ENCODE measurements around the gene FKBP5. TPM values are rescaled to one million over a fixed set of nuclear protein-coding genes. Genes with fewer than 3 reads are reported as not detected.

The FKBP5 gene
- total and polyA plus RNA-seq, 10 of the 15 experiments (the other 5 are each of a cell fraction or from before 2014, with no cell fraction given): 29.0 to 123 (median 62.3) TPM

DNA sequence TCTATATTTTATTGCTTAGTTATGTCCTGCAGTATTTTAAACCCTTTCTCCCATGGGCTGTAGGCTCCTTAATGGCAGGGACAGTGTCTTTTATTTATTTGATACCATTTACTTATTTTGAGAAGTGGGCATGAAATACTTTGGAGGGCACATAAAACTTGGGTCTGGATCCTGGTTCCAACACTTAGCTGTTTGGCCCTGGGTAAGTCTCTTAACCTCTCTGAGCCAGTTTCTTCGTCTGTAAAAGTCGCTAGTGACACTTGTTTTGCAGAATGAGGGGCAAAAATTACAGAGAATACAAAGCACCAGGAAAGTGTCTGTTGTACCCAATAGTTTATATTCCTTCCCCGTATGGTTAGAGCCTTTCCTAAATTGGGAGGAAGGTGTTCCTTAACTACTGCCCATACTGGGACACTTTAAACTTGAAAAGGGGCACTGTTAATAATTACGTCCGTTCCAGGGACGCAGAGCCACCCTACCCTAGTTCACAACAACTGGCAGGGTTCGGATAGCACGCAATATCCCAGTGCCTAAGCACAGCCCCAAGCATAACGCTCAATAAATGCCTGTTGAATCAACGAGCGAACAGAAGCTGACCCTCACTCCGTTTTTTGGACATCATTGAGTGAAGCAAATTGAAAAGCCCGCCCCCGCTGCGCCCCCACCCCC, 42.2 kb upstream of the FKBP5 start:
- ChIA-PET RAD21 (ENCODE audit: unreplicated experiment) (interaction anchor here (1.6 to 5.6 kb wide), 5 partner anchors 9 to 208 kb away, joined by 4 to 36 read pairs (median 7); no protein-coding TSS in a partner anchor), SMC1A (ENCODE audit: uncharacterized antibody, unreplicated experiment) (interaction anchor here (0.7 to 3.6 kb wide), 5 partner anchors 13 to 159 kb away, joined by 3 to 21 read pairs (median 6); no protein-coding TSS in a partner anchor), CTCF (interaction anchor here (1.0 to 2.7 kb wide), 5 partner anchors 8 to 68 kb away, joined by 3 to 13 read pairs (median 4); no protein-coding TSS in a partner anchor), POLR2A (interaction anchor here (0.5 to 2.1 kb wide), 7 partner anchors 11 to 57 kb away, joined by 3 to 11 read pairs (median 5); no protein-coding TSS in a partner anchor)
- Histone ChIP-seq H4K20me1 (ENCODE audit: control insufficient read depth, insufficient read depth) (no peaks in the 10 kb centered on the region), H3K9me3 (replicated peaks; ENCODE audit: control insufficient read depth, insufficient read depth, low read length) (no peaks in the 10 kb centered on the region), H3K4me1 (ENCODE audit: control insufficient read depth, insufficient read depth, low read length) (peaks cover 53% of the 10 kb centered on the region), H3K27me3 (replicated peaks in 1 of 2; ENCODE audit: control insufficient read depth in 2 of 2, insufficient read depth in 2 of 2, low read length in 1 of 2) (no peaks in the 10 kb centered on the region), H3K9ac (ENCODE audit: control insufficient read depth, insufficient read depth, low read length) (no peak overlapping the region), H2AFZ (ENCODE audit: control insufficient read depth, low read depth, low read length) (peak overlapping the region; percentile 42; the same call in 1 of the 2 replicates), H3K79me2 (ENCODE audit: control insufficient read depth, insufficient read depth, low read length) (no peaks in the 10 kb centered on the region; the same call in 1 of the 2 replicates), H3K4me3 (peak overlapping the region; percentile 45; the same call in 1 of the 2 replicates), H3K36me3 (ENCODE audit: control insufficient read depth in 2 of 2, insufficient read depth in 2 of 2, low read length in 1 of 2) (no peaks in the 10 kb centered on the region), H3K4me2 (ENCODE audit: control insufficient read depth, insufficient read depth) (peak overlapping the region; percentile 74), H3K27ac (ENCODE audit: control insufficient read depth, insufficient read depth) (peak overlapping the region; percentile 47)
- TF ChIP-seq, protein P1, sequence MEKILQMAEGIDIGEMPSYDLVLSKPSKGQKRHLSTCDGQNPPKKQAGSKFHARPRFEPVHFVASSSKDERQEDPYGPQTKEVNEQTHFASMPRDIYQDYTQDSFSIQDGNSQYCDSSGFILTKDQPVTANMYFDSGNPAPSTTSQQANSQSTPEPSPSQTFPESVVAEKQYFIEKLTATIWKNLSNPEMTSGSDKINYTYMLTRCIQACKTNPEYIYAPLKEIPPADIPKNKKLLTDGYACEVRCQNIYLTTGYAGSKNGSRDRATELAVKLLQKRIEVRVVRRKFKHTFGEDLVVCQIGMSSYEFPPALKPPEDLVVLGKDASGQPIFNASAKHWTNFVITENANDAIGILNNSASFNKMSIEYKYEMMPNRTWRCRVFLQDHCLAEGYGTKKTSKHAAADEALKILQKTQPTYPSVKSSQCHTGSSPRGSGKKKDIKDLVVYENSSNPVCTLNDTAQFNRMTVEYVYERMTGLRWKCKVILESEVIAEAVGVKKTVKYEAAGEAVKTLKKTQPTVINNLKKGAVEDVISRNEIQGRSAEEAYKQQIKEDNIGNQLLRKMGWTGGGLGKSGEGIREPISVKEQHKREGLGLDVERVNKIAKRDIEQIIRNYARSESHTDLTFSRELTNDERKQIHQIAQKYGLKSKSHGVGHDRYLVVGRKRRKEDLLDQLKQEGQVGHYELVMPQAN (conservative IDR thresholded peaks at IDR 0.05): 0 out of 2 replicates have a peak, but pooled peaks have one; percentile 32
- TF ChIP-seq HDAC6 (IDR thresholded peaks at IDR 0.05; ENCODE audit: unreplicated experiment): no peak
- no peak for TF ChIP-seq PAX8 (IDR thresholded peaks at IDR 0.05)
- TF ChIP-seq, protein P2, sequence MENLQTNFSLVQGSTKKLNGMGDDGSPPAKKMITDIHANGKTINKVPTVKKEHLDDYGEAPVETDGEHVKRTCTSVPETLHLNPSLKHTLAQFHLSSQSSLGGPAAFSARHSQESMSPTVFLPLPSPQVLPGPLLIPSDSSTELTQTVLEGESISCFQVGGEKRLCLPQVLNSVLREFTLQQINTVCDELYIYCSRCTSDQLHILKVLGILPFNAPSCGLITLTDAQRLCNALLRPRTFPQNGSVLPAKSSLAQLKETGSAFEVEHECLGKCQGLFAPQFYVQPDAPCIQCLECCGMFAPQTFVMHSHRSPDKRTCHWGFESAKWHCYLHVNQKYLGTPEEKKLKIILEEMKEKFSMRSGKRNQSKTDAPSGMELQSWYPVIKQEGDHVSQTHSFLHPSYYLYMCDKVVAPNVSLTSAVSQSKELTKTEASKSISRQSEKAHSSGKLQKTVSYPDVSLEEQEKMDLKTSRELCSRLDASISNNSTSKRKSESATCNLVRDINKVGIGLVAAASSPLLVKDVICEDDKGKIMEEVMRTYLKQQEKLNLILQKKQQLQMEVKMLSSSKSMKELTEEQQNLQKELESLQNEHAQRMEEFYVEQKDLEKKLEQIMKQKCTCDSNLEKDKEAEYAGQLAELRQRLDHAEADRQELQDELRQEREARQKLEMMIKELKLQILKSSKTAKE (IDR thresholded peaks at IDR 0.05; ENCODE audit: low read depth, poor library complexity, severe bottlenecking): no peak
- no peak for TF ChIP-seq BMI1 (IDR thresholded peaks at IDR 0.05; ENCODE audit: borderline replicate concordance)
- no peak for TF ChIP-seq NFIC (IDR thresholded peaks at IDR 0.05; ENCODE audit: low read depth, low read length)
- TF ChIP-seq, protein P3, sequence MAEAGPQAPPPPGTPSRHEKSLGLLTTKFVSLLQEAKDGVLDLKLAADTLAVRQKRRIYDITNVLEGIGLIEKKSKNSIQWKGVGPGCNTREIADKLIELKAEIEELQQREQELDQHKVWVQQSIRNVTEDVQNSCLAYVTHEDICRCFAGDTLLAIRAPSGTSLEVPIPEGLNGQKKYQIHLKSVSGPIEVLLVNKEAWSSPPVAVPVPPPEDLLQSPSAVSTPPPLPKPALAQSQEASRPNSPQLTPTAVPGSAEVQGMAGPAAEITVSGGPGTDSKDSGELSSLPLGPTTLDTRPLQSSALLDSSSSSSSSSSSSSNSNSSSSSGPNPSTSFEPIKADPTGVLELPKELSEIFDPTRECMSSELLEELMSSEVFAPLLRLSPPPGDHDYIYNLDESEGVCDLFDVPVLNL (IDR thresholded peaks at IDR 0.05; ENCODE audit: low read depth, low read length): peak; percentile 64
- TF ChIP-seq RCOR1 (conservative IDR thresholded peaks at IDR 0.05; ENCODE audit: low read depth, low read length): no peak
- TF ChIP-seq STAT1 (conservative IDR thresholded peaks at IDR 0.05): no peak
- TF ChIP-seq CREB1 (IDR thresholded peaks at IDR 0.05; ENCODE audit: low read depth): no peak
- no peak for TF ChIP-seq IKZF2 (IDR thresholded peaks at IDR 0.05)
- TF ChIP-seq, protein P4, sequence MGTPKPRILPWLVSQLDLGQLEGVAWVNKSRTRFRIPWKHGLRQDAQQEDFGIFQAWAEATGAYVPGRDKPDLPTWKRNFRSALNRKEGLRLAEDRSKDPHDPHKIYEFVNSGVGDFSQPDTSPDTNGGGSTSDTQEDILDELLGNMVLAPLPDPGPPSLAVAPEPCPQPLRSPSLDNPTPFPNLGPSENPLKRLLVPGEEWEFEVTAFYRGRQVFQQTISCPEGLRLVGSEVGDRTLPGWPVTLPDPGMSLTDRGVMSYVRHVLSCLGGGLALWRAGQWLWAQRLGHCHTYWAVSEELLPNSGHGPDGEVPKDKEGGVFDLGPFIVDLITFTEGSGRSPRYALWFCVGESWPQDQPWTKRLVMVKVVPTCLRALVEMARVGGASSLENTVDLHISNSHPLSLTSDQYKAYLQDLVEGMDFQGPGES (IDR thresholded peaks at IDR 0.05): no peak
- intact Hi-C loops (cut with micrococcal nuclease; ENCODE audit: unreplicated experiment) (loop anchor here (5.0 to 10.0 kb wide), 2 partner anchors 386 to 434 kb away; partner anchors contain the start of genes DEF6 and PPARD), in situ Hi-C loops (cut with MboI) (no loop called here)
- TSS peak; percentile 93 for BruUV-seq (replicated peaks)
- peak; percentile 4 for ATAC-seq
- no peak for FAIRE-seq
- no peak for DNase-seq (ENCODE audit: low read depth, low spot score)
- WGBS (ENCODE audit: insufficient coverage, insufficient replicate concordance, low lambda C conversion rate, missing lambda C conversion rate): 6% methylated on average over 13 of the region's 15 CpGs

Measured in GM12878 (cell line).